K562 (cell line): Measurements from ENCODE around the gene SMARCD2. TPM values are rescaled to one million over a fixed set of nuclear protein-coding genes. Genes with fewer than 3 reads are reported as not detected.

ENCODE experiments used
- ELF1 ChIP-seq: fragments of 200-800 bp; sonication (Bioruptor generic); IDR thresholded peaks from 2 replicates; pipeline ENCODE4 v1.6.1; 2016; ENCODE audit warnings: missing genetic modification characterization, missing compliant biosample characterization
- ILF3 ChIP-seq: fragments of 450-650 bp; IDR thresholded peaks from 2 replicates; pipeline ENCODE4 v1.6.1; 2018; ENCODE audit warnings: antibody characterized with exemption, mild to moderate bottlenecking, moderate library complexity, borderline replicate concordance
- ILK ChIP-seq: fragments of 450-650 bp; IDR thresholded peaks from 2 replicates; pipeline ENCODE4 v1.6.1; 2016; ENCODE audit warnings: missing genetic modification characterization, low read depth, mild to moderate bottlenecking, missing compliant biosample characterization, moderate library complexity, borderline replicate concordance
- MYNN ChIP-seq, 2 experiments: sonication (generic); formaldehyde crosslinking in 1 of 2; IDR thresholded peaks; 2 replicates each; pipeline versions ENCODE4 v1.5.0 to v1.6.1; 2016 to 2020; ENCODE audit warnings: antibody characterized with exemption in 1 of 2, missing genetic modification reagents in 1 of 2
- PCBP1 ChIP-seq: fragments of 200-400 bp; formaldehyde crosslinking; IDR thresholded peaks from 2 replicates; pipeline ENCODE4 v1.6.1; 2018; ENCODE audit warnings: mild to moderate bottlenecking, low read depth, low read length; ENCODE audit not compliant: poor library complexity, severe bottlenecking
- PHF8 ChIP-seq: fragments of 200-600 bp; sonication (generic); IDR thresholded peaks from 2 replicates; pipeline ENCODE4 v1.6.1; 2012; ENCODE audit warnings: mixed run types, mild to moderate bottlenecking, inconsistent platforms, low read length, moderate library complexity, borderline replicate concordance
- POLR2B ChIP-seq: fragments of 450-650 bp; IDR thresholded peaks from 2 replicates; pipeline ENCODE4 v1.6.1; 2018; ENCODE audit warnings: low read depth; ENCODE audit not compliant: partially characterized antibody
- POLR2H ChIP-seq: IDR thresholded peaks from 2 replicates; pipeline ENCODE4 v1.6.1; 2016; ENCODE audit warnings: missing genetic modification characterization, low read depth, mild to moderate bottlenecking, control low read depth, missing compliant biosample characterization, moderate library complexity
- PRPF4 ChIP-seq: fragments of 200-400 bp; formaldehyde crosslinking; IDR thresholded peaks from one replicate; pipeline ENCODE4 v1.6.1; 2017; ENCODE audit warnings: low read length, low read depth, mild to moderate bottlenecking; ENCODE audit not compliant: insufficient read depth, poor library complexity, severe bottlenecking
- RB1 ChIP-seq: fragments of 450-650 bp; IDR thresholded peaks from 2 replicates; pipeline ENCODE4 v1.6.1; 2017; ENCODE audit warnings: low read depth, mild to moderate bottlenecking
- STAT5A ChIP-seq: IDR thresholded peaks from 2 replicates; pipeline ENCODE4 v1.6.1; 2012; ENCODE audit warnings: low read length, inconsistent platforms, borderline replicate concordance
- SUPT5H ChIP-seq: fragments of 450-650 bp; IDR thresholded peaks from 2 replicates; pipeline ENCODE4 v1.6.1; 2016
- TARDBP ChIP-seq: fragments of 450-650 bp; IDR thresholded peaks from 2 replicates; pipeline ENCODE4 v1.6.1; 2016
- U2AF2 ChIP-seq: fragments of 200-400 bp; formaldehyde crosslinking; optimal IDR thresholded peaks from 2 replicates; pipeline ENCODE3; 2017; ENCODE audit warnings: low read depth, mild to moderate bottlenecking, low read length
- USF2 ChIP-seq: sonication (generic); formaldehyde crosslinking; IDR thresholded peaks from 2 replicates; pipeline ENCODE4 v1.5.0; 2020; ENCODE audit warnings: missing genetic modification reagents
- ZNF232 ChIP-seq: sonication (generic); formaldehyde crosslinking; IDR thresholded peaks from 2 replicates; pipeline ENCODE4 v1.8.0; 2022; ENCODE audit warnings: mild to moderate bottlenecking, missing genetic modification reagents
- ZNF274 ChIP-seq: IDR thresholded peaks from 2 replicates; pipeline ENCODE4 v1.6.1; 2011; ENCODE audit warnings: low read depth, mild to moderate bottlenecking, low read length, moderate library complexity, borderline replicate concordance
- ZNF444 ChIP-seq: fragments of 250-450 bp; sonication (Bioruptor Pico); IDR thresholded peaks from 2 replicates; pipeline ENCODE4 v1.4.0; 2020; ENCODE audit warnings: mild to moderate bottlenecking, moderate library complexity
- polyA plus RNA-seq, 8 experiments: library from polyadenylated mRNA; depleted of rRNA in 4 of 8; stranded (reverse) in 5 of 8; unstranded in 3 of 8; fragments of >200 nt; fragmentation: Nextera tagmentation in 2 of 8; fragmentation: Illumina TruSeq in 1 of 8; extraction: Ambion mirVana in 2 of 8; extraction: Trizol in 1 of 8; gene quantifications; 2 replicates each; pipeline versions ENCODE4 v1.2.1 to v1.2.3, GENCODE V29; 2011 to 2014; ENCODE audit warnings: inconsistent platforms in 1 of 8, missing spikeins in 1 of 8
- total RNA-seq, 7 experiments: library from RNA; depleted of rRNA in 6 of 7; stranded (reverse); fragments of >200 nt in 6 of 7; fragmentation: Illumina TruSeq in 2 of 7; extraction: Trizol in 2 of 7; gene quantifications; 2 replicates each; pipeline versions ENCODE4 v1.2.1 to v1.2.3, GENCODE V29; 2011 to 2021; ENCODE audit warnings: low replicate concordance in 1 of 7
- TF ChIP-seq, protein P1 (sequence below): sonication (generic); formaldehyde crosslinking; IDR thresholded peaks from 2 replicates; pipeline ENCODE4 v1.8.1; 2022; ENCODE audit warnings: missing genetic modification reagents
- TF ChIP-seq, protein P2 (sequence below): sonication (generic); formaldehyde crosslinking; IDR thresholded peaks from 2 replicates; pipeline ENCODE4 v1.8.0; 2022; ENCODE audit warnings: missing genetic modification reagents, mild to moderate bottlenecking, moderate library complexity, borderline replicate concordance

SMARCD2 gene
- total and polyA plus RNA-seq, 9 of the 15 experiments (the other 6 are each of a cell fraction or from before 2014, with no cell fraction given), result 1.7 to 114 (median 90.3) TPM

DNA sequence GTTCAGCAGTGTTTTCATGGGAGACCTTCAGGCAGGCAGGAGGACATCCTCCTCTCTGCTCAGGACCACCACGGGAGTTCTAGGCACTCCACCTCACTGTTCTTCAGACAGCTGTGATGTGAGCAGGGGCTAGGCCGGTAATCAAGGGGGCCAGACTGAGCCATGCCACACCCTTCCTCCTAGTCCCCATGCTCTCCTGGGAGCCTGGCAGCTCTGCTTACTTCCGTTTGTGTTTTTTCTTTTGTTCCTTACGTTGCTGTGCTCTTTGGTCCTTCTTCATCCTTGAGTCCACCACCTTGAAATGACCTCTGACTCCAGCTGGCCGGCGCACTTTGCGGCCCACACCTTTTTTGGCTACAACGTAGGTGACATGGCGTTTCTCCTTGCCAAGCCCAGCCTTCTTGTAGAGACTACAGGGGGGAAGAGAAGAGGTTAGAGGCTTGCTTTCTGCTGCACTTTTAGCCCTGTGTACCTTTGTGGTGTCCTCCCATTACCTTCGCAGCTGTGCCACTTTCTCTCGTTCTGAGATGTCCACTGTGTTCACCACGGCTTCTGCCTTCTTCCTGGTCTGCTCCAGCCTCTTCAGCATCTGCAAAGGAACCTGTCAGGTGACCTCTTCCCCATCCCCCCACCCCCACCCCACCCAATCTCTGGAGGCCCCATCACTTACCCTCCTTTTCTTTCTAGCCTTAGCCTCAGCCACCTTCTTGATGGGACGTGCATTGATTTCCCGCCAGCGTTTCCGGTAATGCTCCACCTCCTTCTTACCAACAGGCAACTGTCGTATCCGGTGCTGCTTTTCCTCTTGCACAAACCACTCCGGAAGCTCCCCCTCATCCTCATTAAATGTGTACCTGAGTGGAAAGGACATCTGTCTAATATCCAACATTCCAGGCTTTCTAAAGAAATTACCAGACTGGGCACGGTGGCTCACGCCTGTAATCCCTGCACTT, 22.6 kb downstream of the SMARCD2 start (continued):
- TF ChIP-seq, protein P1, sequence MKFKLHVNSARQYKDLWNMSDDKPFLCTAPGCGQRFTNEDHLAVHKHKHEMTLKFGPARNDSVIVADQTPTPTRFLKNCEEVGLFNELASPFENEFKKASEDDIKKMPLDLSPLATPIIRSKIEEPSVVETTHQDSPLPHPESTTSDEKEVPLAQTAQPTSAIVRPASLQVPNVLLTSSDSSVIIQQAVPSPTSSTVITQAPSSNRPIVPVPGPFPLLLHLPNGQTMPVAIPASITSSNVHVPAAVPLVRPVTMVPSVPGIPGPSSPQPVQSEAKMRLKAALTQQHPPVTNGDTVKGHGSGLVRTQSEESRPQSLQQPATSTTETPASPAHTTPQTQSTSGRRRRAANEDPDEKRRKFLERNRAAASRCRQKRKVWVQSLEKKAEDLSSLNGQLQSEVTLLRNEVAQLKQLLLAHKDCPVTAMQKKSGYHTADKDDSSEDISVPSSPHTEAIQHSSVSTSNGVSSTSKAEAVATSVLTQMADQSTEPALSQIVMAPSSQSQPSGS (CRISPR knock-in tag), result no peak
- TF ChIP-seq ZNF274, result no peak
- TF ChIP-seq TARDBP, result no peak
- no peak for TF ChIP-seq ELF1 (tag)
- TF ChIP-seq MYNN (IDR thresholded peaks at IDR 0.05), result 0 out of 2 replicates have a peak, but pooled peaks have one; percentile 44
- no peak for TF ChIP-seq MYNN (CRISPR knock-in tag; IDR thresholded peaks at IDR 0.05)
- no peak for TF ChIP-seq PCBP1
- no peak for TF ChIP-seq ZNF444
- TF ChIP-seq, protein P2, sequence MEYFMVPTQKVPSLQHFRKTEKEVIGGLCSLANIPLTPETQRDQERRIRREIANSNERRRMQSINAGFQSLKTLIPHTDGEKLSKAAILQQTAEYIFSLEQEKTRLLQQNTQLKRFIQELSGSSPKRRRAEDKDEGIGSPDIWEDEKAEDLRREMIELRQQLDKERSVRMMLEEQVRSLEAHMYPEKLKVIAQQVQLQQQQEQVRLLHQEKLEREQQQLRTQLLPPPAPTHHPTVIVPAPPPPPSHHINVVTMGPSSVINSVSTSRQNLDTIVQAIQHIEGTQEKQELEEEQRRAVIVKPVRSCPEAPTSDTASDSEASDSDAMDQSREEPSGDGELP, result 0 out of 2 replicates have a peak, but pooled peaks have one; percentile 13
- no peak for TF ChIP-seq U2AF2
- TF ChIP-seq STAT5A, result no peak
- no peak for TF ChIP-seq POLR2H (tag)
- TF ChIP-seq ILK, result no peak
- TF ChIP-seq PRPF4, result no peak
- TF ChIP-seq USF2, result no peak
- TF ChIP-seq PHF8, result no peak
- no peak for TF ChIP-seq ZNF232 (CRISPR knock-in tag)
- peak; percentile 58 for TF ChIP-seq SUPT5H
- TF ChIP-seq RB1, result no peak
- no peak for TF ChIP-seq ILF3
- peak; percentile 51 for TF ChIP-seq POLR2B
